Hepatocyte (in vitro differentiated cells): Measurements from ENCODE around the gene OR6V1. TPM values are rescaled to one million over a fixed set of nuclear protein-coding genes. Genes with fewer than 3 reads are reported as not detected.
A peak's percentile ranks its signal among the peaks of the same experiment; 100 is the strongest.

Experiments used
- DNase-seq: peaks from one replicate; pipeline ENCODE4 v3.0.0-alpha.2; 2016; ENCODE audit warnings: low spot score
- H2AFZ ChIP-seq: fragments of 200-600 bp; sonication (generic); 2 replicates; pipeline ENCODE4 v1.6.0; 2016; ENCODE audit warnings: antibody characterized with exemption, mild to moderate bottlenecking
- H3K27ac ChIP-seq: fragments of 200-600 bp; sonication (generic); 2 replicates; pipeline ENCODE4 v1.5.1; 2016; ENCODE audit warnings: mild to moderate bottlenecking
- H3K27me3 ChIP-seq: fragments of 200-600 bp; sonication (generic); 2 replicates; pipeline ENCODE4 v1.6.1; 2016
- H3K36me3 ChIP-seq: fragments of 200-600 bp; sonication (generic); replicated peaks from 2 replicates; pipeline ENCODE4 v1.5.1; 2016; ENCODE audit warnings: low read depth; ENCODE audit not compliant: insufficient read depth
- H3K4me1 ChIP-seq: fragments of 200-600 bp; sonication (generic); 2 replicates; pipeline ENCODE4 v1.5.1; 2016; ENCODE audit warnings: mild to moderate bottlenecking, moderate library complexity; ENCODE audit not compliant: insufficient read depth
- H3K4me2 ChIP-seq: fragments of 200-600 bp; sonication (generic); 2 replicates; pipeline ENCODE4 v1.6.0; 2016
- H3K4me3 ChIP-seq: fragments of 200-600 bp; sonication (generic); 2 replicates; pipeline ENCODE4 v1.5.1; 2016; ENCODE audit warnings: mild to moderate bottlenecking
- H3K79me2 ChIP-seq: fragments of 200-600 bp; sonication (generic); 2 replicates; pipeline ENCODE4 v1.6.0; 2017; ENCODE audit warnings: mild to moderate bottlenecking
- H3K9me2 ChIP-seq: fragments of 200-600 bp; sonication (generic); replicated peaks from 2 replicates; pipeline ENCODE4 v1.6.0; 2017; ENCODE audit warnings: mild to moderate bottlenecking; ENCODE audit not compliant: insufficient read depth
- H3K9me3 ChIP-seq: fragments of 200-600 bp; sonication (generic); 2 replicates; pipeline ENCODE4 v1.5.1; 2016; ENCODE audit warnings: low read depth, mild to moderate bottlenecking
- H4K20me1 ChIP-seq: fragments of 200-600 bp; sonication (generic); 2 replicates; pipeline ENCODE4 v1.6.0; 2016; ENCODE audit warnings: mild to moderate bottlenecking; ENCODE audit not compliant: insufficient read depth, poor library complexity, severe bottlenecking
- EZH2 ChIP-seq: fragments of 200-600 bp; sonication (generic); IDR thresholded peaks from 2 replicates; pipeline ENCODE4 v1.6.1; 2016; ENCODE audit warnings: antibody characterized with exemption, mild to moderate bottlenecking, borderline replicate concordance
- EZH2phosphoT487 ChIP-seq: fragments of 200-600 bp; sonication (generic); IDR thresholded peaks from one replicate; pipeline ENCODE4 v1.6.1; 2018; ENCODE audit warnings: antibody characterized with exemption, mild to moderate bottlenecking, low read depth, moderate library complexity; ENCODE audit not compliant: unreplicated experiment, severe bottlenecking
- WGBS: methylation state at CpG from one replicate; pipeline ENCODE4 v1.1.6; 2016; ENCODE audit warnings: low lambda C conversion rate; ENCODE audit errors: missing lambda C conversion rate; 5-methylcytosine and 5-hydroxymethylcytosine counted together
- polyA plus RNA-seq: library from polyadenylated mRNA; unstranded; fragments of >200 nt; fragmentation: Nextera tagmentation; extraction: Ambion mirVana; gene quantifications from 2 replicates; pipeline ENCODE4 v1.2.1, GENCODE V29; 2016
- total RNA-seq: library from RNA; depleted of rRNA; stranded (reverse); fragments of >200 nt; gene quantifications from 2 replicates; pipeline ENCODE4 v1.2.3, GENCODE V29; 2014
- TF ChIP-seq, protein P1 (sequence below): fragments of 200-600 bp; sonication (generic); IDR thresholded peaks from 2 replicates; pipeline ENCODE4 v1.5.1; 2016; ENCODE audit warnings: antibody characterized with exemption, mild to moderate bottlenecking; ENCODE audit not compliant: poor library complexity

Gene OR6V1
- total and polyA plus RNA-seq, 2 experiments from 2014 or later, result 0.34 TPM; not detected in 1

- no peak for DNase-seq
- 81% methylated on average over 6 of the region's 6 CpGs for WGBS
- Histone ChIP-seq H4K20me1 (no peaks in the 10 kb centered on the region), H3K4me3 (no peak overlapping the region), H3K27me3 (peaks cover 6% of the 10 kb centered on the region), H3K27ac (no peak overlapping the region), H2AFZ (no peak overlapping the region), H3K4me2 (no peak overlapping the region), H3K4me1 (no peaks in the 10 kb centered on the region), H3K9me3 (no peaks in the 10 kb centered on the region), H3K79me2 (no peaks in the 10 kb centered on the region), H3K9me2 (no peaks in the 10 kb centered on the region), H3K36me3 (no peaks in the 10 kb centered on the region)
- no peak for TF ChIP-seq EZH2
- TF ChIP-seq, protein P1, sequence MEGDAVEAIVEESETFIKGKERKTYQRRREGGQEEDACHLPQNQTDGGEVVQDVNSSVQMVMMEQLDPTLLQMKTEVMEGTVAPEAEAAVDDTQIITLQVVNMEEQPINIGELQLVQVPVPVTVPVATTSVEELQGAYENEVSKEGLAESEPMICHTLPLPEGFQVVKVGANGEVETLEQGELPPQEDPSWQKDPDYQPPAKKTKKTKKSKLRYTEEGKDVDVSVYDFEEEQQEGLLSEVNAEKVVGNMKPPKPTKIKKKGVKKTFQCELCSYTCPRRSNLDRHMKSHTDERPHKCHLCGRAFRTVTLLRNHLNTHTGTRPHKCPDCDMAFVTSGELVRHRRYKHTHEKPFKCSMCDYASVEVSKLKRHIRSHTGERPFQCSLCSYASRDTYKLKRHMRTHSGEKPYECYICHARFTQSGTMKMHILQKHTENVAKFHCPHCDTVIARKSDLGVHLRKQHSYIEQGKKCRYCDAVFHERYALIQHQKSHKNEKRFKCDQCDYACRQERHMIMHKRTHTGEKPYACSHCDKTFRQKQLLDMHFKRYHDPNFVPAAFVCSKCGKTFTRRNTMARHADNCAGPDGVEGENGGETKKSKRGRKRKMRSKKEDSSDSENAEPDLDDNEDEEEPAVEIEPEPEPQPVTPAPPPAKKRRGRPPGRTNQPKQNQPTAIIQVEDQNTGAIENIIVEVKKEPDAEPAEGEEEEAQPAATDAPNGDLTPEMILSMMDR, result no peak
- TF ChIP-seq EZH2phosphoT487, result no peak
Measured at GRCh38 chr7:143005632-143006260, 46.4 kb upstream of the OR6V1 start.

- TF ChIP-seq EZH2phosphoT487, result no peak
- TF ChIP-seq, protein P1, result peak; percentile 95
- WGBS, result 41% methylated on average over 24 of the region's 24 CpGs
- Histone ChIP-seq H3K4me2 (no peak overlapping the region), H3K9me2 (no peaks in the 10 kb centered on the region), H3K4me3 (no peak overlapping the region), H2AFZ (no peak overlapping the region), H3K4me1 (peaks cover 5% of the 10 kb centered on the region), H4K20me1 (no peaks in the 10 kb centered on the region), H3K27me3 (peaks cover 6% of the 10 kb centered on the region), H3K79me2 (no peaks in the 10 kb centered on the region), H3K36me3 (no peaks in the 10 kb centered on the region), H3K27ac (no peak overlapping the region), H3K9me3 (no peaks in the 10 kb centered on the region)
- DNase-seq, result peak; percentile 84
Measured at GRCh38 chr7:143008007-143008901, 43.9 kb upstream of the OR6V1 start.

DNA sequence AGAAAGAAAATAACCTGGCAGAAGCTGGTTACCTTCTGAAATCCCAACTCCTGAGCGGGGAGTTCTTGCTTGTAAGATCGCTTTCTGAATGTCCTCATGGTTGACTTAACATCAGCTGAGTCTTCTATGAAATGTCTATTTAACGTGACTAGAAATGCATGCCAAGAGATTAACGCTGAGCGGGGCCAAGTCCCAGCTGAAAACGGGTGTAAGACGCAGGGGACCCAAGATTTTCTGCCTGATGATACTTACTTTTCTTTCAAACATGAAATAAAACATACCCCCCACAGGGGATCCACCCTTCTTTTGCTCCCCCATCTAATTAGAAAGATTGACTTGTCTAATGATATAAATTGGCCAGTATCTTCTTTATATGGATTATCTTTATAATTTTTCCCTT lies 40.1 kb upstream of the OR6V1 start:
- Histone ChIP-seq H3K4me3 (no peak overlapping the region), H3K4me2 (no peak overlapping the region), H3K27ac (no peak overlapping the region), H2AFZ (no peak overlapping the region), H3K9me3 (no peaks in the 10 kb centered on the region), H3K9me2 (no peaks in the 10 kb centered on the region), H3K36me3 (no peaks in the 10 kb centered on the region), H3K79me2 (no peaks in the 10 kb centered on the region), H3K27me3 (no peaks in the 10 kb centered on the region), H3K4me1 (peaks cover 22% of the 10 kb centered on the region), H4K20me1 (no peaks in the 10 kb centered on the region)
- 92% methylated on average over 7 of the region's 7 CpGs for WGBS
- no peak for TF ChIP-seq EZH2
- TF ChIP-seq, protein P1, result no peak
- TF ChIP-seq EZH2phosphoT487, result no peak
- DNase-seq, result no peak
